ENCODE data around the gene POU6F1. TPM values are rescaled to one million over a fixed set of nuclear protein-coding genes. Genes with fewer than 3 reads are reported as not detected.

The POU6F1 gene
- total RNA-seq, 1 experiment from 2014 or later, result 13.3 TPM

DNA sequence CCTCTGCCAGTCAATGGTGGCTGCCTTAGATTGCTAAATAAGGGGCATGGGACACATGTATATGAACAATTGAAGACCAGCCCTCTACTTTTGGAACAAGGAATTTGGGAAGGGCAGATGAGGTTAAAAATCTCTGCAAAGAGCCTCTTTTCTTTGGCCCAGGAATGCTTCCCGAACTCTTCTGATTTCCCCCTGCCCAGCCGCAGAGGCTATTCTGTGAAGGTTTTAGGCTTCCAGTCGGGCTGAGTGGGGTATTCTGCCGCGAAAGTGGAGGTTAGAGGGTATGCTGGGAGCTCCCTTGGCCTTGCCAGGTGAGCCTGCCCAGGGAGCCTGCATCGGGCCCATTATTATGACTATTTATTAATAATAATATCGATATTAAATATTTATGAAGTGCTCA is 1.2 kb downstream of the POU6F1 start:
- no peak overlapping the region for H3K27ac ChIP-seq (ENCODE audit: insufficient read length, low read depth, low read length)
- no peak overlapping the region; a peak in 1 of 7 replicates for H3K27ac Mint-ChIP-seq
- DNase-seq, result no peak

More for the DNA sequence above, 1.2 kb downstream of the POU6F1 start:
- H3K4me2 ChIP-seq (ENCODE audit: insufficient read depth, insufficient read length, low read length), result peak overlapping the region; percentile 73
- TF ChIP-seq CTCF (conservative IDR thresholded peaks at IDR 0.05), result no peak
- H2BK12ac ChIP-seq (ENCODE audit: insufficient read length, low read depth, low read length), result no peak overlapping the region
- H3K9me3 ChIP-seq (ENCODE audit: control insufficient read depth, low read depth, low read length), result no peaks in the 10 kb centered on the region
- no CpG with 5 or more reads among the region's 7 CpGs for WGBS (ENCODE audit: extremely low coverage, insufficient read length, low lambda C conversion rate)
- peak overlapping the region; percentile 78 for H2BK20ac ChIP-seq (ENCODE audit: low read depth, low read length, poor library complexity, severe bottlenecking)
- H3K27me3 Mint-ChIP-seq (ENCODE audit: low read depth), result no peaks in the 10 kb centered on the region
- no peak overlapping the region for H3K9ac ChIP-seq (ENCODE audit: extremely low read depth, insufficient read length, low read length)
- no peaks in the 10 kb centered on the region for H3K79me1 ChIP-seq (ENCODE audit: insufficient read depth, low read depth, low read length, poor library complexity, severe bottlenecking)
- H2BK120ac ChIP-seq (ENCODE audit: low read depth, low read length, poor library complexity, severe bottlenecking), result no peak overlapping the region
- no peaks in the 10 kb centered on the region for H3K27me3 ChIP-seq (ENCODE audit: insufficient read depth, low read length)
- H2AK5ac ChIP-seq (ENCODE audit: insufficient read length, low read length), result no peak overlapping the region
- H4K20me1 ChIP-seq (ENCODE audit: control insufficient read depth, insufficient read depth, insufficient read length), result no peaks in the 10 kb centered on the region
- H3K23ac ChIP-seq (ENCODE audit: insufficient read length, low read depth, low read length), result no peak overlapping the region
- H3K56ac ChIP-seq (ENCODE audit: insufficient read length, low read depth, low read length), result no peak overlapping the region
- no peak overlapping the region for H2AFZ ChIP-seq (ENCODE audit: low read length)
- peaks cover 15% of the 10 kb centered on the region for H3K23me2 ChIP-seq (ENCODE audit: insufficient read length, low read depth, low read length, poor library complexity, severe bottlenecking)
- H4K8ac ChIP-seq (replicated peaks; ENCODE audit: insufficient read length, low read depth, low read length), result no peak overlapping the region
- H3K36me3 Mint-ChIP-seq (ENCODE audit: insufficient read depth in 1 of 3, low read depth in 3 of 3), result peaks cover 0 to 10% (median 5%) of the 10 kb centered on the region in 3 experiments; a peak in 4 of 7 replicates
- no peak overlapping the region for H3K14ac ChIP-seq (ENCODE audit: insufficient read depth, low read length)
- peak overlapping the region; percentile 69 to 78 for H3K4me3 Mint-ChIP-seq
- no peaks in the 10 kb centered on the region for H3K9me3 Mint-ChIP-seq
- H3K79me2 ChIP-seq (ENCODE audit: insufficient read depth, low read length), result no peaks in the 10 kb centered on the region
- no peak overlapping the region for H2BK5ac ChIP-seq (ENCODE audit: insufficient read length, low read length)
- H3K4me1 ChIP-seq (ENCODE audit: insufficient read depth, low read length), result no peaks in the 10 kb centered on the region; the same call in 1 of the 2 replicates
- no peak overlapping the region for H4K91ac ChIP-seq (ENCODE audit: insufficient read length, low read depth, low read length)
- peaks cover 18% of the 10 kb centered on the region in 2 experiments for H3K4me1 Mint-ChIP-seq
- no peak overlapping the region for H3K18ac ChIP-seq (ENCODE audit: insufficient read length, low read depth, low read length)
- no peak overlapping the region for H3K4ac ChIP-seq (ENCODE audit: low read depth, low read length)
- no peak overlapping the region for H2BK15ac ChIP-seq (ENCODE audit: low read depth, low read length)
- H4K5ac ChIP-seq (ENCODE audit: insufficient read length, low read depth, low read length), result no peak overlapping the region
- H3T11ph ChIP-seq (ENCODE audit: low read length), result no peak overlapping the region

Measured in H9 (cell line).